Tibial nerve (tissue), 3 donors: Measurements from ENCODE around the gene DOCK9.

Experiments used
- CTCF ChIP-seq, 5 experiments: fragments of 200-600 bp in 3 of 5; fragments of 450-650 bp in 2 of 5; sonication (generic) in 3 of 5; IDR thresholded peaks; one replicate each; pipeline ENCODE4 v1.5.1; 2016 to 2019; ENCODE audit warnings: antibody characterized with exemption in 5 of 5, mild to moderate bottlenecking in 3 of 5, moderate library complexity in 2 of 5
- POLR2A ChIP-seq, 2 donors: fragments of 450-650 bp; IDR thresholded peaks; one replicate each; pipeline ENCODE4 v1.6.1; 2017; ENCODE audit warnings: antibody characterized with exemption in 2 of 2, mild to moderate bottlenecking in 2 of 2, moderate library complexity in 2 of 2

GRCh38 chr13:98787996-98788395 is 189.9 kb downstream of the DOCK9 start:
- TF ChIP-seq CTCF (IDR thresholded peaks at IDR 0.05) (no peak), POLR2A (IDR thresholded peaks at IDR 0.05) (no peak)
